Measurements from ENCODE around the gene TLK1.
"Not testable (repeated sequence)": the region's sequence is repeated elsewhere in the genome, so short reads cannot be mapped to it uniquely, and the experiment has no call there.

Gene TLK1

GRCh38 chr2:171169839-171170238 lies 9.1 kb upstream of the TLK1 start:
- no peak for DNase-seq (ENCODE audit: low read depth, low spot score)

DNA sequence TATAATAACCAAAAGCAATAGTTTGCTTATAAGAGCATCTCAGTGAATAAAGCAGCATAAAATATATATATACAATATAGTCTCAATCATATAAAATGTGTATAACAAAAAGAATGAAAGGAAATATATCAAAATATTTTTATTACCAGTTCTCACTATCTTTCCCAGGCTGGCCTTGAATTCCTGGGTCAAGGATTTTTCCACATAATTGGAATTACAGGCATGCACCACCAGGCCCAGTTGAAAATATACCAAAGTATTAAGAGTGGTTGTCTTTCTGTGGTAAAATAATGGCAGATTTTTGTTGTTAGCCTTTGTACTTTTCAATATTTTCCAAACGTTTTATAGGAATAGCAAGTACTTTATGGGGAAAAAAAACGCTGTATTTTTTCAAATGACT lies 8.6 kb upstream of the TLK1 start:
- no peak for DNase-seq (ENCODE audit: low read depth, low spot score)

DNA sequence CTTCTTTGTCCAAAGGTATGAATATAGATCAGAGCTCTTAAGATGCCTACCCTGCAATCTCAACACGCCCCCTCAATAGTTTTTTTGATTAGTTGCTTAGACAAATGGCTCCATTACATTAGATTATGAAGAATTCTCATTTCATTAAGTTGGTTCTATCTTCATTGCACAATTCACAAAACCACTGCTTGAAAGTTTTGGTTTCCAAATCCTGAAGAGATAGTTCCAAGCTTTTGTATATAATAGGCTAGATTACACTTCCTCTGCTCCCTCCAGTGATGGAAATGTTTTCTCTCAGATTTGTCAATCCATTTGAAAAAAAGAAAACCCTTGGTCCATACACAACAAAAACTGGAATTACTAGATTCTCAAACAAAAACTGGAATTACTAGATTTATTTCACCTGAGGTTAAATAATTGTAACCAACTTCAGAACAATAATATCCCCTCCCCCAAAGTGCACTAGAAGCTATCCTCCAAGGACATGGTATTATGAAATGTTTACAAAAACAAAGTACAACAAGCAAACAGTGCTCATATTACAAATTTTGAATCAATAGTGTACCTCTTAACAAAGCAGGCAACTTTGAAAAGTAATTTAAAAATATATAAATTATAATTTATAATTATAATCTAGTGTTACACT lies 6.8 kb upstream of the TLK1 start:
- DNase-seq (ENCODE audit: low read depth, low spot score), result no peak

- no peak for DNase-seq (ENCODE audit: low read depth, low spot score)
These were observed 5.8 kb upstream of the TLK1 start for GRCh38 chr2:171166328-171166983.

GRCh38 chr2:171165967-171166327 lies 5.3 kb upstream of the TLK1 start:
- DNase-seq (ENCODE audit: low read depth, low spot score), result no peak

- DNase-seq (ENCODE audit: low read depth, low spot score), result no peak
These were observed 2.6 kb upstream of the TLK1 start for GRCh38 chr2:171163261-171163660.

- DNase-seq (ENCODE audit: low read depth, low spot score), result not testable (repeated sequence)
These were observed 2.0 kb upstream of the TLK1 start for GRCh38 chr2:171162522-171163197.

GRCh38 chr2:171160956-171161740 lies 455 bp upstream of the TLK1 start:
- peak; percentile 87 for DNase-seq (ENCODE audit: low read depth, low spot score)

GRCh38 chr2:171159372-171160118 lies 1.1 kb downstream of the TLK1 start:
- peak; percentile 77 for DNase-seq (ENCODE audit: low read depth, low spot score)

DNA sequence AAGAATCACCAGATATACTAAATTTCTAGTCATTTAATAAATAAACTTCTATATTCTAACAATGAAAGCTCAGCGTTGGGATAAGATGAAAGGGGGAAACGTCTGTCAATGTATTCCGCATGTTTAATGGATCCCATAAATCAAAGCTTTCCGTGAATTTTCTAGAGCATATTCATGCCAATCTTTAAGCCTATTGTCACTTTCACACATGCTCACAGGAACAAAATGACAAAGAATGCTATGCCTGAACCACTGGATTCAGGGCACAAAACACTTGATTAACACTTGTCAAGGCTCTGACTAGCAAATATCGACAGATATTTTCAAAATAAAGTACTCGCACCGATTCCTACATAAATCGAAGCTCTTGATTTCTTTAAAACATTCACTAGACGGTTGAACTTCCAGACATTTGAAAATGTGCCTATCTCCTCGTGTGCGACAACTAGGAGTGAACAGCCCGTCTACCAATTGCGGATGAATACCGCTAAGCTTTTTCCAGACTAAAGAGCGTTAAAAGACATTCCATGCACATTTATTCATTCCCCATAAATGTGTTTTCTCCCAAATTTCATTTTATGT lies 1.8 kb downstream of the TLK1 start:
- no peak for DNase-seq (ENCODE audit: low read depth, low spot score)

DNA sequence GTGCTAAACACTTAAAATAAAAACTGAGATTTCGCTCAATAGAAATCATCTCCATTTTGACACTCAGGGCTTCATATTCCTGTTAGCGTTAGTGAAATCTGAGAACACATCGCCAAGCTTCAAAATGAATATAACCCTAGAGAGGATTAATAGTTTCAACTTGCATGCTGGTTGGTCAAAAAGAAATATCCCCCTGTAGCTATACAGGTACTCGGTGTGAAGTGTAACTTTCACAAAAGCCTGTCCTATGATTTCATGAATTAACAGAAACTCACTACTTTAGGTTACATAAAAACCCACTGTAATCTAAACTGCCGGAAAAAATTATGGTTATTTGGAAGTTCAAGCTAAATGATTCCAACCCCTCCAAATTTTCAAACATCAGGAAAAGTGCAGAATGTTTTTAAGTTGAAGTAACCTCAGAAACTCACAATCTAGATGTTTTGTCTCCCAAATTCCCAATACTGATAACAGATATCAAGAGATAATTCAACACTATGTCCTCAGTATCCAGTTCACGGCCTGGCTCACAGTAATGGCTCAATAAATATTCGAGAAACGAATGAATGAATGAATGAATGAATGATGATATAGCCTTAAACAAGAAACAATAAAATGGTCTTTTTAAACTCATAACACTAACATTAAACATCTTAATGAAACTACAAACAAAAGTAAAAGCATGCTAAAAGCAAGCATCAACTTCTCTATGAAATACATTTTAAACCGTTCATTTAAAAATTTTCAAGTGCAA lies 2.5 kb downstream of the TLK1 start:
- no peak for DNase-seq (ENCODE audit: low read depth, low spot score)

- DNase-seq (ENCODE audit: low read depth, low spot score), result no peak
These were observed 3.6 kb downstream of the TLK1 start for GRCh38 chr2:171157109-171157500.

DNA sequence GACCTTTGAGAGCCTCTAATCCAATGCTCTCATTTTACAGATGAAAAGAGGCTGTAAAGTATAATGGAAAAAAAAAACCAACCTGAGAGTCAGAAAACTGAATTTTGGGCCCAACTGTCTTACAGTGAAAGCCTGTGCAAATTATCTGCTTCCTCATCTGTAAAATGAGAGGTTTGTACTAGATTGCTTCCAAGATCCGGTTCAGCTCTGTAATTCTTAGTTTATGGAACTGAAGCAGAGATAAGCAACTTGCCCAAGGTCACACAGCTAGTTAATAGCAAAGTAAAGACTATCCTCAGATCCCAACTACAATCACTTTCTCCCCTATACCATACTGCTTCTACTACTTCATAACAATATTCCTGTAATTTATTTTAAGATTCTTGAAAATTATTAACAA lies 6.3 kb downstream of the TLK1 start:
- DNase-seq (ENCODE audit: low read depth, low spot score), result no peak

DNA sequence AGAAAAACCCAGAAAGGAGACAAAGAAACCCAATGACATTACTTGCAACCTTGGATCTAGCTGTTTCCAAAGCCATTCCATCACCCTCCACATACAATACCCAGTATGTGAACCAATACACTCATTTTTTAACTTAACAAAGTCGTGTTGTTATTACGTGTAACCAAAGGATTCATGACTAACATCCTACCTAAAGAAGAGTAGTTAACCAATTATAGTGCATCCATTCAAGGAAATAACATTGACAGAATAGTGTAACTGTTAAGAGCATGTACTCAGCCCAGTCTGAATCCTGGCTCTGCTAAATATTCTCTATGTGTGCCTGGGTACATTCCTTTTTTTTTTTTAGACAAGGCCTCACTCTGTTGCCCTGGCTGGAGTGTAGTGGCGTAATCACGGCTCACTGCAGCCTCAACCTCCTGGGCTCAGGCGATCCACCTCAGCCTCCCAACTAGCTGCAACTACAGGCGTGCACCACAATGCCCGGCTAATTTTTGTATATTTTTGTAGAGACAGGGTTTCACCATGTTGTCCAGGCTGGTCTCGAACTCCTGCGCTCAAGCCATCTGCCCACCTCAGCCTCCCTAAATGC lies 9.9 kb downstream of the TLK1 start:
- no peak for DNase-seq (ENCODE audit: low read depth, low spot score)

DNA sequence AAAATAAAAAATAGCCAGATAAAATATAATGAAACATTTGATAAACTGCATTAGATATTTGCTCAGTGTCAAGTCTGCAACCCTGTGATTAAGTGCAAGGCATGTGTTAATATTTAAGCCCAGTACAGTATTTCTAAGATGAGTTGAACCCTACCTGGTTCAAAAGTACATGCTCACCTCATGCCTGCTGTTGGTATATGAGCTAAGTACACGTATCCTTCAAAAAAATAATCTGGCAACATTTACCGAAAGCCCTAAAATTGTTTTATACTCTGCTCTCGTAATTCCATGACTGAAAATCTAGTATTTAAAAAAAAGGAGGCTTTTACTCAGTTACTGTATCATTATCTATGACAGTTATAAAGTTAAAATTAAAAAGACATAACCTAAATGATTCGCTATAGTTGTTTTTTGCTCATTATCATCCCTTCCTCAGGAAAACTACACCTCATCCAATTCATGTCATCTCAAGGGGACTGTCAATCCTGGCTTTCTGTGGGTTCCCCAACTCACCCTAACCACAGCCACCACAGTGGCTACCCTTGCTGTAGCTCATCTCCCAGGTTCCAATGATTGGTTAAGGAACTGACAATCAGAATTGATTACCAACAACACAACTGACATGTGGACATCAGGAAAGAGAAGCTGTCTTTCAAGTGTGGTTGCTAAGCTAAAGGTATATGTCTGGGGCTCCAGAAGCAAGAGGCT lies 10.6 kb downstream of the TLK1 start:
- DNase-seq (ENCODE audit: low read depth, low spot score), result no peak

DNA sequence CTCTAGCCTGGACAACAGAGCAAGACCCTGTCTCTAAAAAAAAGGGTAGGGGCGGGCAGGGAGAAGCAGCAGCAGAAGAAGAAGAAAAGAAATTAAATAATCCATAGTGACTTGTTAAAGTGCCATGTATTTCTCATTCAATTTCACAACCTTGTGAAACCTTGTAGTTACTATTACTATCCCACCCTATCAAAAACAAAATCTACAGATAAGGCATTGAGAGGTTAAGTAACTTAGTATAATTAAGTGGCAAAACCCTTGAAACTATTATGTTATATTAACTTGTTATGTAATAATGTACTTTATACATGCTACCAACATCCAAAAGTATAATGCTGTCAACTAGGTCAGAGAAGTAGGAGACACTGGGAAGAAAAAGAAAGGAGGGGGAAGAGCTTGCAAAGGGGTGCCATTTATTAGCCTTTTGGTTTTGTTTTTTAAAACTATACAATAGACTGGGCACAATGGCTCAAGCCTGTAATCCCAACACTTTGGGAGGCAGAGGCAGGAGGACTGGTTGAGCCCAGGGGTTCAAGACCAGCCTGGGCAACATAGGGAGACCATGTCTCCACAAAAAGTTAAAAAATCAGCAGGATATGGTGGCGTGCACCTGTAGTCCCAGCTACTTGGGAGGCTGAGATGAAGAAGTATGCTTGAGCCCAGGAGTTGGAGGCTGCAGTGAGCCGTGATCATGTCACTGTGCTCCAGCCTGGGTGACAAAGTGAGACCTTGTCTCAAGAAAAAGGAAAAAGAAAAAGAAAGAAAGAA lies 11.3 kb downstream of the TLK1 start:
- no peak for DNase-seq (ENCODE audit: low read depth, low spot score)

DNA sequence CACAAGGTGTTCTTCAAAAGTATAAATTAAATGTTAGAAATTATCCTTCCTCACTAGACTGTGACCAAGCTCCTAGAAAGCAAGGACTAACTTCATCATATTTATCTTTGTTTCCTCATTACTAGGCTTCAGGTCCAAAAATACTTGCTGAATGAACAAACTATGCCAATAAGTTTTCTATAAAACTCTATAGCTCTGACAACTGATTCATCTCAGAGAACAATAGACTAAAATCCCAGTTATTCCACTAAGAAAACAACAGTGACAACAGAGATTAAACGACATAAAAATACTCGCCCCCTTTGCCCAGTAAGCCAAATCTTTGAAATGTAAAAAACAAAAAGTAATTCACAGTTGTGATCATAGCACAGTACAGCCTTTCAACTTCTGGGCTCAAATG lies 13.6 kb downstream of the TLK1 start:
- no peak for DNase-seq (ENCODE audit: low read depth, low spot score)

GRCh38 chr2:171146633-171147032 lies 14.1 kb downstream of the TLK1 start:
- no peak for DNase-seq (ENCODE audit: low read depth, low spot score)

DNA sequence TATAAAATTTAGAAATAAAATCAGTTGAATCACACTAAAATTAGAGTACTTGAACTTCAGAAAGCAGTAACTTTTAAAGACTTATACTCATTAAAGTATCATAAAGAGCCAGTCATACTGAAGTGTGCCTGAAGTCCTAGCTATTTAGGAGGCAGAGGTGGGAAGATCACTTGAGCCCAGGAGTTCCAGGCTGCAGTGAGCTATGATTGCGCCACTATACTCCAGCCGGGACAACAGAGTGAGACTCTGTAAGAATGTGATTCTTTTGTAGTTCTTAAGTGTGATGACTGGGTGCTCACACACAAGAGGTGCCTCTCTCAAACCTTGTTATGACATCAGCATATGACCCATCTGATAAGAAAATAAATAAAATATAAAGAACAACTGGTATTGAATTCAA lies 14.6 kb downstream of the TLK1 start:
- DNase-seq (ENCODE audit: low read depth, low spot score), result no peak
